K562 (cell line): ENCODE data around the gene GTF3C1. TPM values are rescaled to one million over a fixed set of nuclear protein-coding genes. Genes with fewer than 3 reads are reported as not detected.

Source experiments
- ARHGAP35 ChIP-seq: fragments of 450-650 bp; IDR thresholded peaks from 2 replicates; pipeline ENCODE4 v1.6.1; 2018; ENCODE audit not compliant: partially characterized antibody
- NFYB ChIP-seq: IDR thresholded peaks from 2 replicates; pipeline ENCODE4 v1.6.1; 2011; ENCODE audit warnings: mild to moderate bottlenecking, moderate library complexity; ENCODE audit not compliant: insufficient read length; ENCODE audit errors: extremely low read depth
- SFPQ ChIP-seq: fragments of 200-400 bp; formaldehyde crosslinking; IDR thresholded peaks from 2 replicates; pipeline ENCODE4 v1.6.1; 2017; ENCODE audit warnings: mild to moderate bottlenecking, low read depth, low read length, moderate library complexity
- SMAD3 ChIP-seq: fragments of 450-650 bp; formaldehyde crosslinking; conservative IDR thresholded peaks from 2 replicates; pipeline ENCODE4 v1.4.0; 2020; ENCODE audit warnings: mild to moderate bottlenecking
- VEZF1 ChIP-seq: fragments of 200-800 bp; sonication (Bioruptor generic); IDR thresholded peaks from 2 replicates; pipeline ENCODE4 v1.6.1; 2017; ENCODE audit warnings: missing genetic modification characterization, missing compliant biosample characterization
- ZBTB11 ChIP-seq, 3 experiments: fragments of 200-800 bp in 1 of 3; fragments of 250-450 bp in 1 of 3; fragments of 450-650 bp in 1 of 3; sonication (Bioruptor Pico) in 1 of 3; sonication (Bioruptor generic) in 1 of 3; formaldehyde crosslinking in 1 of 3; IDR thresholded peaks; 2 replicates each; pipeline versions ENCODE4 v1.6.1 to v1.8.0; 2016 to 2022; ENCODE audit warnings: mild to moderate bottlenecking in 2 of 3, missing genetic modification characterization in 2 of 3, missing compliant biosample characterization in 1 of 3, moderate library complexity in 1 of 3
- ZEB2 ChIP-seq: fragments of 450-650 bp; IDR thresholded peaks from 2 replicates; pipeline ENCODE4 v1.6.1; 2016
- ZNF184 ChIP-seq: sonication (generic); formaldehyde crosslinking; IDR thresholded peaks from 2 replicates; pipeline ENCODE4 v1.5.0; 2020; ENCODE audit warnings: missing genetic modification reagents
- ZNF23 ChIP-seq: fragments of 250-450 bp; sonication (Bioruptor Pico); IDR thresholded peaks from 2 replicates; pipeline ENCODE4 v1.4.0; 2020; ENCODE audit warnings: mild to moderate bottlenecking
- ZNF398 ChIP-seq: fragments of 250-450 bp; sonication (Bioruptor Pico); IDR thresholded peaks from 2 replicates; pipeline ENCODE4 v1.8.0; 2021; ENCODE audit warnings: moderate library complexity, mild to moderate bottlenecking, inconsistent platforms
- ZNF511 ChIP-seq: sonication (generic); formaldehyde crosslinking; IDR thresholded peaks from 2 replicates; pipeline ENCODE4 v1.8.0; 2022; ENCODE audit warnings: mild to moderate bottlenecking, missing genetic modification reagents
- ZNF551 ChIP-seq: fragments of 250-450 bp; sonication (Bioruptor Pico); IDR thresholded peaks from 2 replicates; pipeline ENCODE4 v1.5.0; 2021; ENCODE audit warnings: mild to moderate bottlenecking, moderate library complexity
- polyA plus RNA-seq, 8 experiments: library from polyadenylated mRNA; depleted of rRNA in 4 of 8; stranded (reverse) in 5 of 8; unstranded in 3 of 8; fragments of >200 nt; fragmentation: Nextera tagmentation in 2 of 8; fragmentation: Illumina TruSeq in 1 of 8; extraction: Ambion mirVana in 2 of 8; extraction: Trizol in 1 of 8; gene quantifications; 2 replicates each; pipeline versions ENCODE4 v1.2.1 to v1.2.3, GENCODE V29; 2011 to 2014; ENCODE audit warnings: inconsistent platforms in 1 of 8, missing spikeins in 1 of 8
- total RNA-seq, 7 experiments: library from RNA; depleted of rRNA in 6 of 7; stranded (reverse); fragments of >200 nt in 6 of 7; fragmentation: Illumina TruSeq in 2 of 7; extraction: Trizol in 2 of 7; gene quantifications; 2 replicates each; pipeline versions ENCODE4 v1.2.1 to v1.2.3, GENCODE V29; 2011 to 2021; ENCODE audit warnings: low replicate concordance in 1 of 7

The GTF3C1 gene
- total and polyA plus RNA-seq, 9 of the 15 experiments (the other 6 are each of a cell fraction or from before 2014, with no cell fraction given), result 0.72 to 63.6 (median 30.9) TPM

- TF ChIP-seq ZNF551 (CRISPR knock-in tag), result no peak
- TF ChIP-seq SMAD3 (CRISPR knock-in tag), result no peak
- no peak for TF ChIP-seq ZNF23
- no peak for TF ChIP-seq ZNF398 (CRISPR knock-in tag)
- TF ChIP-seq ARHGAP35, result no peak
- TF ChIP-seq ZNF511, result no peak
- TF ChIP-seq ZEB2, result no peak
- TF ChIP-seq ZBTB11 (CRISPR knock-in tag; IDR thresholded peaks at IDR 0.05), result 0 out of 6 replicates have a peak, but pooled peaks of 1 of the 3 experiments have one; percentile 15
- no peak for TF ChIP-seq NFYB
- no peak for TF ChIP-seq SFPQ
- no peak for TF ChIP-seq VEZF1
- TF ChIP-seq ZNF184 (CRISPR knock-in tag), result no peak
These were observed 118.7 kb downstream of the GTF3C1 start (continued) for GRCh38 chr16:27430923-27431484.
